DMS79 (cell line): Measurements from ENCODE around the gene HINT3.
"Not testable (repeated sequence)": the region's sequence is repeated elsewhere in the genome, so short reads cannot be mapped to it uniquely, and the experiment has no call there.

Experiments used
- DNase-seq: peaks from one replicate; lab custom pipeline; 2025; lab: John Stamatoyannopoulos, UW

HINT3 gene

GRCh38 chr6:125962900-125963497, 6.4 kb downstream of the HINT3 start:
- no peak for DNase-seq

GRCh38 chr6:125963817-125964216, 7.2 kb downstream of the HINT3 start:
- no peak for DNase-seq

GRCh38 chr6:125966569-125966968, 10.0 kb downstream of the HINT3 start:
- no peak for DNase-seq

- DNase-seq, result no peak
Measured at GRCh38 chr6:125968493-125968892, 11.9 kb downstream of the HINT3 start.

- DNase-seq, result no peak
Measured at GRCh38 chr6:125970760-125971159, 14.2 kb downstream of the HINT3 start.

GRCh38 chr6:125972478-125972877, 15.9 kb downstream of the HINT3 start:
- DNase-seq, result not testable (repeated sequence)

- peak; percentile 21 for DNase-seq
Measured at GRCh38 chr6:125974214-125974866, 17.8 kb downstream of the HINT3 start.

- no peak for DNase-seq
Measured at GRCh38 chr6:125979101-125979500, 22.5 kb downstream of the HINT3 start.

- DNase-seq, result no peak
Measured at GRCh38 chr6:125981571-125982185, 25.1 kb downstream of the HINT3 start.

- DNase-seq, result no peak
Measured at GRCh38 chr6:125983246-125983945, 26.8 kb downstream of the HINT3 start.

GRCh38 chr6:125984311-125984710, 27.7 kb downstream of the HINT3 start:
- DNase-seq, result no peak

- DNase-seq, result no peak
Measured at GRCh38 chr6:125985522-125985921, 29.0 kb downstream of the HINT3 start.

GRCh38 chr6:125985979-125986300, 29.4 kb downstream of the HINT3 start:
- no peak for DNase-seq

GRCh38 chr6:125986301-125987025, 29.9 kb downstream of the HINT3 start, which contains the start of gene TRMT11:
TSS of gene TRMT11 (plus strand) at chr6:125986540. CDS start at chr6:125986551, 11 bp downstream.
- DNase-seq, result peak; percentile 96

GRCh38 chr6:125987026-125987617, 30.6 kb downstream of the HINT3 start:
- peak; percentile 12 for DNase-seq

GRCh38 chr6:125988280-125988679, 31.7 kb downstream of the HINT3 start:
- DNase-seq, result no peak

GRCh38 chr6:125989631-125990030, 33.1 kb downstream of the HINT3 start:
- DNase-seq, result no peak

- DNase-seq, result no peak
Measured at GRCh38 chr6:125991653-125992052, 35.1 kb downstream of the HINT3 start.

- DNase-seq, result no peak
Measured at GRCh38 chr6:125994670-125995488, 38.3 kb downstream of the HINT3 start.

GRCh38 chr6:125995972-125996580, 39.5 kb downstream of the HINT3 start:
- DNase-seq, result peak; percentile 37
